Stimulated activated CD8-positive, alpha-beta memory T cell treated with anti-CD3 and anti-CD28 coated beads, Interleukin-2, amount 100 ng/mL, for 1 hour (primary cell): ENCODE data around the gene MICU1.
A peak's percentile ranks its signal among the peaks of the same experiment; 100 is the strongest.
"Not testable (repeated sequence)": the region's sequence is repeated elsewhere in the genome, so short reads cannot be mapped to it uniquely, and the experiment has no call there.

Experiments
- DNase-seq, 2 donors: peaks; one replicate each; pipeline ENCODE4 v3.0.0-alpha.2; 2020; ENCODE audit warnings: low read depth in 2 of 2

MICU1 gene

GRCh38 chr10:72349438-72349837 is 276.4 kb downstream of the MICU1 start:
- DNase-seq: no peak

GRCh38 chr10:72348282-72348681 is 277.6 kb downstream of the MICU1 start:
- no peak for DNase-seq

GRCh38 chr10:72346117-72346516 is 279.8 kb downstream of the MICU1 start:
- not testable (repeated sequence) for DNase-seq

DNA sequence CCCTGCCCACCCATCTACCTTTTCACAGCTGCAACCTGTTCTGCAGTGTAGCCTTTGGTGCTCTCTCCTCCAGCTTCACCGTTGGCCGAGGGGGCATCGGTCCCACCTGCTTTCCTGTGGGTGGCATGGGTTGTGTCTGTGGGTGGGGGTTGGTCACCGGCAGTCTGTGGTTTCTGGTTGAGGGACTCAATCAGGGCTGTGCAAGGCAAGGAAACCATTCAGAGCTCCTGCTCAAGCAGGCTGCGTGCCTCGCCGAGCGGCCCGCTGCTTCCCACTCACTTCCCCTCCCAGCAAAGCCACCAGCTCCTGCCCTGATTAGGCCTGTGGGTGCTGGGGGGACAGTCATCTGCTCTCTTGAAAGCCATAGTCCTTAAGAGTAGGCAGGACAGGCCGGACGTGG is 280.9 kb downstream of the MICU1 start:
- no peak for DNase-seq

- no peak for DNase-seq
These were observed 283.0 kb downstream of the MICU1 start for GRCh38 chr10:72342911-72343310.

DNA sequence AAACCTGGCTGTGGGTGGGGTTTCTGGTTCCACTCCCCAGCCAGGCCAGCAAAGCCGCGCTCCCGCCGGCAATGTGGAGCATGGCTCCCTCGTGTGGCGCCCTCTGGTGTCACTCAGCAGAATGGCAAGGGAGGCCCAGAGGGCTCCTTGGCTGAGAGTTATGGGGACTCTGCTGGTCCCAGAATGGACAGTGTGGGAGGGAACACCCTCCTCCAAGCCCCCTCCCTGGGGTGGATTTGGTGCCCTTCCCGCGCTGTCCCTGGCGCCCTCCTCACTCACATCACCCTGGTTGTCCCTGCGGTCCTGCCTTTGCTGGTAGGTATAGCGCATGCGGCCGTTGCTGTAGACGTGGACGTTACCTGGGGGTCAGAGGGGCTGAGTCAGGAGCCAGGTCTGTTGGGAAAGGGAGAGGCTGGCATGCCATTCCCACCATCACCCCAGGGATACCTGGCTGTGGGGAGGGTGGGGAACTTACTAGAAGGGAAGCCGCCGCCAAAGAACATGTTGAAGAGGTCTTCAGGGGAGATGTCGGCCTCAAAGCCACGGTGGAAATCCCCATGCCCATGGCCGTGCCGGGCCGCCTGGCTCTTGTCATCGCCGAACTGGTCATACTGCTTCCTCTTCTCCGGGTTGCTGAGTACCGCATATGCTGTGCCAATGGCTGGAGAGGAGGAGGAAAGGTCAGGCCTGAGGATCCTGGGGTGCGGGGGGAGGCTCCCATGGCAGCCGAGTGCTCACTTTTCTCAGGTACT is 285.2 kb downstream of the MICU1 start:
- peak in 1 of 2 donors; percentile 55 for DNase-seq

DNA sequence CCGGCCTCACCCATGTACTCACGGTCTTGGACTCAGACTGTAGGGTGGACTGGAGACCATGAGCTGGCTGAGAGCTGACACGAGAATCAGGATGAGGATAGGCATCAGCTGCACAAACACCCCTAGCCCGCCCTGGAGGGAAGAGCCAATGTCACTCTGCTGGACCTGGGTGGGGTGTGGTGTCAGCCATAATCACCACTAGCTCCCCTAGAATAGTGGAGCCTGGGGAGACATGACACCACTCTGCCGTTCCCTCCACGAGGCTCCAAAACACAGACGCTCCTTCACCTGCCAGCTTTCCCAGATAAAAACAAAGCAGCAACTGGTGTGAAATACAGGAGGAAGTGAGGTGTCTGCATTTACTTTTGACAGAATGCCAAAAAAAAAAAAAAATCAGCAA is 287.7 kb downstream of the MICU1 start:
- DNase-seq: no peak

DNA sequence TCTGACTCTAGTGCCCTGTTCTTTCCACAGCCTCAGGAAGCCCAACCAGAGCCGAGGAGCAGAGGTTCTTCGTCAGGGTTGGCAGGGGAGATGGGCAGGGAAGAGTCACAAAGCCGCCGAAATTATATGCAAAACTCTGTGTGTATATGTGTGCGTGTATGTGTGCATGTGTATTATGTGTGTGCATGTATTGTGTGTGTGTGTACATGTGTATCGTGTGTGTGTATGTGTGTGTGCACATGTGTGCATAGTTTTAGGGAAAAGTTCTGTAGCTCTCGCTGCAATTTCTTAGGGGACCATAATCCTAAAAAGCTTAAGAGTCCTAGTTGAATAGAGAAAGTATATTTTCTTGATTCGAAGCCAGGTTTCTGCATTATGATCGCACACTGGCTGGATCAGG is 288.2 kb downstream of the MICU1 start:
- DNase-seq: no peak

DNA sequence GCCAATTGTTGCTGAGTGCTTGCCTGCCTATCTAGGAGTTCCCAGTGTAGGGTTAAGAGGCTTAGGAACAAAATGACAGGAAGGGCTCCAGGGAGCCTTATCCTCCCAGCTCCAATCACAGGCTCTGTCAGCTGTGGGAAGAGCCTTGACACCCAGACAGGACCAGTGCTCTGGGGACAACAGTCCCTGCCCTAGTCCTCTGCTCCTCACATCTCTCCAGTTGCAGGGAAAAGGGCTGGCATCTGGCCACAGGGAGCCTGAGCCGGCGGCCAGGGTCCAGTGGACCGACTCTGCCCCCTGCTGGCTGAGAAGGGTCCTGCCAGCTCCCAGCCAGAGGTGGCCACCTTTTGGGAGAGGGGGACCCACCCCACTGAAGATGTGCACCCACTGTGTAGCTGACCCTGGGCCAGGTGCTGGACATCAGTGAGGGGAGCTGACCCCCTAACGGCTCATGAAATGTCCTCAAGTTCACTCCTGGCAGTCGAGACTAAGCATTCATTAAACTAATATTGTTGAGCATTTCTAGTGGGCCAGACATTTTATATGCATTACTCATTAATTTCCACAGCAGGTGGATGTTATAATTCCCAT is 288.7 kb downstream of the MICU1 start:
- peak in 1 of 2 donors; percentile 52 for DNase-seq

DNA sequence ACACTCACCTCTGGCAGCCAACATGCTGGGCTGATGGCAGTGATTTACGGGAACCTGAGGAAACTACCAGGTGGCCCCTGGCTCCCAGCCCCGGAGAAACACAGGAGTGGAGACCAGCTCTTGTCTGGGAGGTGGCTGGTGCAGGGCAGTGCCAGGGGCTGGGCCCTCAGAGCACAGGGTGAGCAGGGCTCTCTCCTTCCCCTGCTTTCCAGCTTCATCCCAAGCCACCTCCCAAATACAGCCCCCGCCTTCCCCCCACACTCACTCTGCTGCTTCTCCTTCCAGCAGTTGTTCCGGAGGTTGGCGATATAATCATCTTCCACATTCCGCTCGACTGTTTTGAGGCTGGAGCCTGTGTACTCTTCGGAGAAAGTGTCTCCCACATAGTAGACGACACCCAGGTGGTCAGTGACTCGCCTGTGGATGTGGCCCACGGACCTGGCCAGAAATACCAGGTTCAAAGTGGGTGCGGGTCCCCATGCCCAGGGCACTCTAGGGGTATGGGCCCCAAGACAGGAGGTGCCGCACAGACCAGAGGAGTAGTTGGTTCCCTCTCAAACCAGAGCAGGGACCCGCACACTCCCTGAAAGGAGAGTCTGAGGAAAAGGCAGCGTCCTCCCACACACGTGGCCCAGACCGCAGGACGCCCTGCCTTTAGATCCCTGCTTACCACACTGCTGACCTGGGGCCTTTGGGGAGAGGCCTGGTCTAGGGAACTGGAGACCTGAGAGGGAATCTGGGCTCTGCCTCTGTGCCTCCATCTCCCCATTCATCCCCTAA is 289.4 kb downstream of the MICU1 start:
- no peak for DNase-seq

GRCh38 chr10:72335394-72336258 is 290.3 kb downstream of the MICU1 start:
- no peak for DNase-seq

DNA sequence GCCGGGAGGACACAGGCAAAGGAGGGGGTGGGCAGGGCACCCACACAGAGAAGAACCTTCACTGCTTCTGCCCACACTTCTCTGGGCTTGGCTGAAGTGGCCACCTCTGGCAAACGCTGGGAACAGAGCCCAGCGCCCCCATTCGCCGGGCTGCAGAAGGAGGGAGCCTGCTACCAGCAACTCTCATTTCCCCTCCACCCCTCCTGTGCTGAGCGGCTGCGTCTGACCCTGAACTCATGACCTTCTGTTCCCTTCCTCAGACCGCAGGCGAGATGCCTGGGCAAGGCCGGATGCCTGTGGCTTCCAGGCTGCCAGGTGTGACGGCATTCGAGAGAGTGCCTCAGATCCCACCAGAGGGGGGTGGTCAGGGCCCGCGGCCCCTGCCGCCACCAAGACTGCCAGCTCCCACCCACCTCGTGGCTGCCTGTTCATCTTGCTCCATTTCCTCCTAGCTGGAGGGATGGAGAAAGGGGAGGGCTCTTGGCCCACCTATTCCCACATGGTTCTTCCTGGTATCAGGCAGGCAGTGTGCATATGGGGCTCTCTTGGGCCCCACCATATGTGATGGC is 291.0 kb downstream of the MICU1 start:
- DNase-seq: peak; percentile 64 to 68

GRCh38 chr10:72334196-72334824 is 291.6 kb downstream of the MICU1 start:
- DNase-seq: no peak

DNA sequence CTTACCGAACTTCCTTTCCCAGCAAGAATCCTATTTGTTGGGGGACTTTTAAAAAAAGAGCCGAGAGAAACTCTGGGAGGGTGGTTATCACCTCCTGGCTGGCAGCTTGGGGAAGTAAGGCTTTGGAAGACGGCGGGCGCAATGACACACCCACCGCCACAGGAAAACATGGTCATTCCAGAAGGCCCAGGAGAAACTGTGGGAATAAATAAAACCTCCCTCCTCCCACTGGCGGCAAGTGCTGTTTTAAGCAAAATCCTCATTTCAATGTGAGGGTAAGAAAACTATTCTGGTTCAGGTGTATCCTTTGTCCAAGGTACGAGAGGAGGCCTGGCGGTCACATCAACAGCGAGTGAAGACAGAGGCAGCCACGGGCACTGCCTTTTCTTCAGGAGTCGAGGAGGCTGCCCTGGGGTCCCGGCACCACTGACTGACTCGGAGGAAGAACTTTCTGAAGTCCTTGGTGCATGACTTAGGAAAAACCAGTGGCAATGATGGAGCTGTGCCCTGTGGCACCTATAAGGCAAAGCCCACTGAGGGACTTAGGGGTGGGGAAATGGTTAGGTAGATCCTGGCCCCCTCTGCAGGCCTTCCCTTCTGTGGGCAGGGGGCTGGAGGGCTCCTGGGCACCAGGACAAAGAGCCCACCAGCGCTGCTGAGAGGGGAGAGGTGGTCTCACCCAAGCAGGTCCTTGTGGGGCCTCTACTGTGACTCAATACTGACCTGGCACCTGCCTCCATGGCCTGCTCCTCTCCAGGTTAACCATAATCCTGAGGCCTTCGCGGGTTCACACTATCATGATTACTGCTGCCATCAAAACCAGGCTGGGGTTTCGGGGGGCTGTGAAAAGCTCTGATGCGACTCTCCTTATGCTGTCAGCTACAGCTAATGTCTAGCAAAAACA is 292.5 kb downstream of the MICU1 start:
- DNase-seq: no peak

- DNase-seq: no peak
These were observed 293.3 kb downstream of the MICU1 start for GRCh38 chr10:72332423-72333111.

GRCh38 chr10:72331575-72332422 is 294.1 kb downstream of the MICU1 start:
- peak; percentile 78 for DNase-seq

- no peak for DNase-seq
These were observed 295.8 kb downstream of the MICU1 start for GRCh38 chr10:72330069-72330426.

DNA sequence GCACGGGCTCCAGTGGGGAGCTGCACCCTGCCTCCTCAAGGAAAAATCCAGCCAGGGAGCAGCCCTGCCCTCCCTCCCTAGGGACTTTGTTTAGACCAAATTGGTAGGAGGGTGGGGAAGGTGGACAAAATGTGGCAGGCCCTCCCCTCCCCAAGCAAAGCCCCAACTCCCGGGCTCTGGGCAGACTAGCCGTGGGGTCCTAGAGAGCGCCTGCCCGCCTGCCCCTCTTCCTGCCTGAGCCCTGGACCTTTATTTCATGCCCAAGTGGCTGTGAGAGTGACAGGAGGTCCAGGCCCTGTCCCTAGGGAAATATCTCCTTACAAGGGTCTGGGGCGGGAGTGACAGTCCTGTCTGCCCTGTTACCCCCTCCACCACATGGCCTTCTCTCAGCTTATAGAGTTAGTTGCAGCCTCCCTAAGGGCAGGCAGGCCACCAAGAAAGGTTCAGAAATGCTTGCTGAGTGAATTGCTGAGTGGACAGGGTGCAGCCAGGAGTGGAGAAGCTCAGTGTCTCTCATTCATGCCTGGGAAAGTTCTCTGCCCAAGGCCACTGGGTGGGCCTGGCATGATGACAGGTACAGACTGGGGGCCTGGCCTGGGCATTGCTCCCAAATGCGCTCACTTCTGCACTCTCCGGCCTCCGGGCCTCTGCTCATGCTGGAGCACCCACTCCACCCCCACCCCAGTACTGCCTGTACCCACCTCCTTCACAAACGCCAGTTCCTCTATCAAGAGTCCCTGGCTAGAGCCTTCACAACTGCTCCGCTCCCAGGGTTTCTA is 296.4 kb downstream of the MICU1 start:
- no peak for DNase-seq
